ENCODE results near the gene LNX2.
A peak's percentile ranks its signal among the peaks of the same experiment; 100 is the strongest.

DNA sequence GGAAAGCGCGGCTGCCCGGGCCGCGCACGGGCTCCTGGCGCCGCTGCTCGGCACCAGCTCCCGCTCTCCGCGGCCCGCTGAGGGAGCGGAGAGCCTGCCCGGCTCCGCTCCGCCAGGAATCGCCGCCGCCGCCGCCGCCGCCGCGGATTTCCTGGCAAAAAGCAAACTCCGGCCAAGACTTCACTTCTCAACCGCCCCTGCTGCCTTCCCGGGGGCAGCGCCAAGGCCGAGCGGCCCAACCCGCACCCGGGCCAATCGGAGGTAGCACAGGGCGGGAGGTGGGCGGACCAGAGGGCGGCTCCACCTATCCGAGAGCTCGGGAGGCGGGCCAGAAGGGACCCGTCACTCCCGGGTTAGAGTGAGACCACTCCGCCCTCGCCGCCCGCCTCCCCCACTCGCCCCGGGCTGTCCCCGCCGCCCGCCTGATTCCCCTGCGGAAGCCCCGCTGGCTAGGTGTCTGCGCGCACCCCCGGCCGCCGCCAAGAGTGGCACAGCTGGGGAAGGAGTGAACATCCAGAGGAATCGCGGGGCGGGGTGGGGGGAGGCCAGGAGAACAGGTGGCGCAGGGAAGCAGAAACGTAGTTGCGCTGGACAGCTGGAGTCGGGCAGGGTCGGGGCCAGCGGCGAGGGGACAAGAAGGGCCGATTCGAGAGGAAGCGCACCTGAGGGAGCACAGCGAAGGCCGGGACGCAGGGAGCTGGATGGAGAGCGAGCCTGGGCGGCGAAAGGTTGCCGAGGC is at the start of gene LNX2:
- TF ChIP-seq, protein P1, sequence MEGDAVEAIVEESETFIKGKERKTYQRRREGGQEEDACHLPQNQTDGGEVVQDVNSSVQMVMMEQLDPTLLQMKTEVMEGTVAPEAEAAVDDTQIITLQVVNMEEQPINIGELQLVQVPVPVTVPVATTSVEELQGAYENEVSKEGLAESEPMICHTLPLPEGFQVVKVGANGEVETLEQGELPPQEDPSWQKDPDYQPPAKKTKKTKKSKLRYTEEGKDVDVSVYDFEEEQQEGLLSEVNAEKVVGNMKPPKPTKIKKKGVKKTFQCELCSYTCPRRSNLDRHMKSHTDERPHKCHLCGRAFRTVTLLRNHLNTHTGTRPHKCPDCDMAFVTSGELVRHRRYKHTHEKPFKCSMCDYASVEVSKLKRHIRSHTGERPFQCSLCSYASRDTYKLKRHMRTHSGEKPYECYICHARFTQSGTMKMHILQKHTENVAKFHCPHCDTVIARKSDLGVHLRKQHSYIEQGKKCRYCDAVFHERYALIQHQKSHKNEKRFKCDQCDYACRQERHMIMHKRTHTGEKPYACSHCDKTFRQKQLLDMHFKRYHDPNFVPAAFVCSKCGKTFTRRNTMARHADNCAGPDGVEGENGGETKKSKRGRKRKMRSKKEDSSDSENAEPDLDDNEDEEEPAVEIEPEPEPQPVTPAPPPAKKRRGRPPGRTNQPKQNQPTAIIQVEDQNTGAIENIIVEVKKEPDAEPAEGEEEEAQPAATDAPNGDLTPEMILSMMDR (IDR thresholded peaks at IDR 0.05), result no peak
- TF ChIP-seq POLR2A (IDR thresholded peaks at IDR 0.05), result peak; percentile 59 to 94

All from thyroid gland (tissue), 4 donors.